Heart right ventricle (tissue), 16 donors: ENCODE measurements around the gene TSPAN5. TPM values are rescaled to one million over a fixed set of nuclear protein-coding genes. Genes with fewer than 3 reads are reported as not detected.

Experiments used
- ATAC-seq, 8 donors: fragments of 200-7000 bp; cut with Tn5 transposase; one replicate each; pipeline ENCODE4 v1.9.1; 2020; ENCODE audit warnings: mild to moderate bottlenecking in 8 of 8, moderate library complexity in 8 of 8, moderate number of reproducible peaks in 1 of 8
- DNase-seq, 2 donors: peaks; one replicate each; pipeline ENCODE4 v3.0.0-alpha.2; 2020
- H3K27ac ChIP-seq, 10 donors: fragments of 200-600 bp; sonication (generic) in 2 of 10; one replicate each; pipeline versions ENCODE4 v1.5.0 to v1.8.0; 2020 to 2022; ENCODE audit warnings: mild to moderate bottlenecking in 3 of 10
- H3K27me3 ChIP-seq, 7 donors: fragments of 200-600 bp; one replicate each; pipeline ENCODE4 v1.8.0; 2021 to 2022; ENCODE audit warnings: mild to moderate bottlenecking in 2 of 7
- H3K36me3 ChIP-seq, 9 donors: fragments of 200-600 bp; sonication (generic) in 1 of 9; one replicate each; pipeline versions ENCODE4 v1.5.0 to v1.8.0; 2020 to 2022; ENCODE audit warnings: mild to moderate bottlenecking in 2 of 9
- H3K4me1 ChIP-seq, 9 donors: fragments of 200-600 bp; sonication (generic) in 1 of 9; one replicate each; pipeline versions ENCODE4 v1.5.0 to v1.8.0; 2020 to 2022; ENCODE audit warnings: mild to moderate bottlenecking in 4 of 9
- H3K4me3 ChIP-seq, 10 donors: fragments of 200-600 bp; sonication (generic) in 2 of 10; one replicate each; pipeline versions ENCODE4 v1.5.0 to v1.8.0; 2020 to 2022; ENCODE audit warnings: mild to moderate bottlenecking in 7 of 10, moderate library complexity in 2 of 10
- H3K9me3 ChIP-seq, 11 donors: fragments of 200-600 bp in 10 of 11; sonication (generic) in 2 of 11; one replicate each; pipeline versions ENCODE4 v1.5.0 to v1.8.0; 2013 to 2022; ENCODE audit warnings: mild to moderate bottlenecking in 2 of 11, control low read depth in 1 of 11, moderate library complexity in 1 of 11
- WGBS, 2 donors: extraction: QIAGEN DNeasy Blood & Tissue Kit; methylation state at CpG; one replicate each; pipeline ENCODE4 v1.1.7; 2013; ENCODE audit warnings: inconsistent platforms in 1 of 2; 5-methylcytosine and 5-hydroxymethylcytosine counted together
- intact Hi-C, 10 donors: fragments of 100-400 bp; cut with DNase I; formaldehyde crosslinking; loops; one replicate each; pipeline versions ENCODE4 v1.11.1 to v1.14.2; 2022
- polyA plus RNA-seq, 2 donors: library from polyadenylated mRNA; stranded (reverse); fragments of 200-250 nt; gene quantifications; one replicate each; pipeline ENCODE4 v1.2.3, GENCODE V29; 2013
- total RNA-seq, 10 donors: library from RNA; stranded (reverse); fragmentation: NEBNext Ultra II Directional in 3 of 10; extraction: Animal tissue kit (Norgen Biotek cat#: 25700) in 3 of 10; gene quantifications; one replicate each; pipeline versions ENCODE4 v1.2.1 to v1.2.4, GENCODE V29; 2021 to 2023
- TF ChIP-seq, protein P1 (sequence below), 9 donors: fragments of 200-600 bp; sonication (generic) in 2 of 9; IDR thresholded peaks; one replicate each; pipeline versions ENCODE4 v1.5.0 to v1.8.0; 2021 to 2022; ENCODE audit warnings: antibody characterized with exemption in 9 of 9, mild to moderate bottlenecking in 5 of 9, moderate library complexity in 1 of 9
- donor health status: Arrhythmogenic right ventricular cardiomyopathy.
- donor health status: ischemic (EF 13 %, LVEDD 7.1; RV severe dilation, severe dysfunction).
- donor health status: healthy with polysubstance abuse.
- donor health status: DM: no; HTN: yes; CAD: no.
- donor health status: DM: no; HTN: no; CAD: no.
- donor health status: ischemic (EF 25% LVEDD 6.9; RV normal size, moderate dysfunction).
- donor health status: ischemic (EF 25% LVEDD 5.7; RV mildly dilated, moderate dysfunction).
- donor health status: healthy.
- donor health status: DM: yes; HTN: yes; CAD: no.
- donor health status: Ischemic cardiomyopathy.
- donor health status: ischemic (EF 35%, LVEDD 5.7; RV mildly dilated, moderate dysfunction).
- donor health status: nonischemic (EF 11% LVEDD 7.7; RV severe dilation, severe dysfunction).
- donor health status: DM: yes; HTN: yes; CAD: no.
- donor health status: PGD.
- donor health status: ischemic (EF 29% LVEDD 5.4; RV normal size, mild dysfunction).
- donor health status: nonischemic (EF 23%, LVEDD 6.1; RV moderate dilation, normal function).

TSPAN5 gene
- total and polyA plus RNA-seq, 12 donors: 0.85 to 6.7 (median 3.8) TPM

DNA sequence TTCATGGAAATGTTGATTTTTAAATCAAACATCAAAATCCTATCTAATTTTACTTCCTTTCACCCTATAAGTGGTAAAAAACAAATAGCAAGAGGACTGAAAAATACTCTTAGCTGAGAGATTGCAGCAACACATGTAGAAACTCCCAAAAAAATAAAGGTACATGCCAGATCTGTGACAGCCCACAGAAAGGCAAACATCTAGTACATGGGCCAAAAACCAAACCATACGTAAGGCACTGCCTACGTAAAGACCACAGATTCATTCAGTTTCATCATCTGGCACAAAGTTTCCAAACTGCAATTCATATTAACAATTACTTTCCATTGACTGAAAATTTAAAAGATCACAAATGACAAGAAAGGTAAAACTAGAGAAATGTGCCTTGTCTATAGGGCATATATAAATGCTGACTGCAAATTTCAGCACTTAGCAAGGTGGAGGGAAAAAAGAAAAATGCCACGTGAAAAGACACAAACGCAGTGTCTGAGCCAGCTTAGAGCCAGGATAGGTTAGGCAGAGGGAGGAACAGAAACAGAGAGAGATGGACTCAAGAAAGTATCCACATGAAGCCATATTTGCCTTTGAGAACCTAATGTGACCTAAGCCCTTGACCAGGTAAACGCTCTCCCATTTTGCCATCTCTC, 88.1 kb downstream of the TSPAN5 start:
- ATAC-seq (no peak), DNase-seq (no peak)
- Histone ChIP-seq H3K9me3 (no peaks in the 10 kb centered on the region), H3K4me3 (no peak overlapping the region), H3K4me1 (peaks cover 0 to 30% (median 17%) of the 10 kb centered on the region in 9 donors), H3K27me3 (no peaks in the 10 kb centered on the region), H3K36me3 (no peaks in the 10 kb centered on the region), H3K27ac (no peak overlapping the region)
- intact Hi-C loops: no loop called here
- TF ChIP-seq, protein P1, sequence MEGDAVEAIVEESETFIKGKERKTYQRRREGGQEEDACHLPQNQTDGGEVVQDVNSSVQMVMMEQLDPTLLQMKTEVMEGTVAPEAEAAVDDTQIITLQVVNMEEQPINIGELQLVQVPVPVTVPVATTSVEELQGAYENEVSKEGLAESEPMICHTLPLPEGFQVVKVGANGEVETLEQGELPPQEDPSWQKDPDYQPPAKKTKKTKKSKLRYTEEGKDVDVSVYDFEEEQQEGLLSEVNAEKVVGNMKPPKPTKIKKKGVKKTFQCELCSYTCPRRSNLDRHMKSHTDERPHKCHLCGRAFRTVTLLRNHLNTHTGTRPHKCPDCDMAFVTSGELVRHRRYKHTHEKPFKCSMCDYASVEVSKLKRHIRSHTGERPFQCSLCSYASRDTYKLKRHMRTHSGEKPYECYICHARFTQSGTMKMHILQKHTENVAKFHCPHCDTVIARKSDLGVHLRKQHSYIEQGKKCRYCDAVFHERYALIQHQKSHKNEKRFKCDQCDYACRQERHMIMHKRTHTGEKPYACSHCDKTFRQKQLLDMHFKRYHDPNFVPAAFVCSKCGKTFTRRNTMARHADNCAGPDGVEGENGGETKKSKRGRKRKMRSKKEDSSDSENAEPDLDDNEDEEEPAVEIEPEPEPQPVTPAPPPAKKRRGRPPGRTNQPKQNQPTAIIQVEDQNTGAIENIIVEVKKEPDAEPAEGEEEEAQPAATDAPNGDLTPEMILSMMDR (IDR thresholded peaks at IDR 0.05): no peak
- 95 to 98% methylated on average over 5 of the region's 5 CpGs for WGBS, 2 donors

GRCh38 chr4:98568941-98569663, 89.3 kb downstream of the TSPAN5 start:
- H3K27ac ChIP-seq: peak overlapping the region in 4 of 10 donors; percentile 10 to 42 (median 24)
- H3K9me3 ChIP-seq: no peaks in the 10 kb centered on the region
- ATAC-seq (peak; percentile 21 to 70 (median 52)), DNase-seq (no peak)
- H3K4me3 ChIP-seq: no peak overlapping the region
- peaks cover 0 to 35% (median 17%) of the 10 kb centered on the region in 9 donors for H3K4me1 ChIP-seq
- 26 to 35% methylated on average over 7 of the region's 7 CpGs for WGBS, 2 donors
- no peaks in the 10 kb centered on the region for H3K36me3 ChIP-seq
- intact Hi-C loops: no loop called here
- TF ChIP-seq, protein P1 (IDR thresholded peaks at IDR 0.05): no peak
- H3K27me3 ChIP-seq: no peaks in the 10 kb centered on the region

DNA sequence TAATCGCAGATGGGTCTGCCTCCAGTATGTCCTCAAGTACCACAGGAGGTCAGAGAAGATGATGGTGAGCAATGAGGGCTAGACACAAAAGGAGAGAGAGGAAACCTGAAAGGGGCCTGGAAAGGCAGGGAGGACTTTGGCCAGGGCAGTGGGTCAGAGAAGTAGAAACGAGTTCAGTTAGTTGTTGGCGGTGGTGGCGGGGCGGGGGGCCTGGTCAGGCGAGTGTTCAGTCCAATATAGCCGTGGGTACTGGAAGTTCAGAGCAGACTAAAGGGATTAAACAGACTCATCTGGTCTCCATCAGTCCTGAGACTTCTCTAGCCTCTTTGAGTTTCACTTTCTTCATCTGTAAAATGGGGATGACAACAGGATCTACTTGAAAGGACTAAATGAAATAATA, 90.8 kb downstream of the TSPAN5 start:
- intact Hi-C loops: no loop called here
- Histone ChIP-seq H3K4me3 (no peak overlapping the region), H3K4me1 (peaks cover 0 to 35% (median 17%) of the 10 kb centered on the region in 9 donors), H3K27ac (no peak overlapping the region), H3K9me3 (no peaks in the 10 kb centered on the region), H3K27me3 (no peaks in the 10 kb centered on the region), H3K36me3 (no peaks in the 10 kb centered on the region)
- TF ChIP-seq, protein P1 (IDR thresholded peaks at IDR 0.05): no peak
- DNase-seq (no peak), ATAC-seq (no peak)
- WGBS, 2 donors: 93 to 94% methylated on average over 7 of the region's 7 CpGs

DNA sequence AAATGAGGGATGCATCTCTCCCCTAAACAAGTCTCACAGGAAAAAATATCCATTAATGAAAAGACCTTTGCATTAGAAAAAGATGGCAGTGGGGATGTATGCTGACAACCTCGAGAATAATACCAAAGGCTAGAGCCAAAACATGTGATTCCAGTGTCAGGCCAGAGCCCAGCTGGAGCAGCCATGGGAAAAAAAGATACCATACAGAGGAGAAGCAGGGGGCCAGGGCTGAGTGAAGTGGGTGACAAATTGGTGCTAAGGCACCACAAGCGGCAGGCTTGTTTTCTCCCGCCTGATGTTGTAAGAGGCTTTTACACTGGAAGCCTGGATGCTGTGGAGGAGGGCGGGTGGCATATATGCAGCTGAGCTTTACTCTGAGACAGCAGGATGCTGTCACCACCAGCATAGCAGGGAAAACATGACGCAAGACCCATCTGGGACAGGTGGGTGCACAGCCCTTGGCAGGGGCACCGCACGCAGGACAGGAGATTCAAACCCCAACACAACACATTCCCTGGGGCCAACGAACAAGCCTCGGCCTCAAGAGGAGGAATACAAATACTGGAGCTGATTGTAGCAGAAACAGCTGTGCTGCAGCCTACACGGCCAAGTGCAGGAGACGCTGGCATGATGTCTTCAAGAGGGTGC, 91.9 kb downstream of the TSPAN5 start:
- H3K27me3 ChIP-seq: no peaks in the 10 kb centered on the region
- peaks cover 0 to 35% (median 17%) of the 10 kb centered on the region in 9 donors for H3K4me1 ChIP-seq
- intact Hi-C loops: no loop called here
- ATAC-seq (peak in 5 of 8 donors; percentile 21 to 38 (median 24)), DNase-seq (no peak)
- peak overlapping the region in 4 of 10 donors; percentile 5 to 31 (median 18) for H3K27ac ChIP-seq
- H3K36me3 ChIP-seq: no peaks in the 10 kb centered on the region
- WGBS, 2 donors: 62 to 64% methylated on average over 11 of the region's 11 CpGs
- TF ChIP-seq, protein P1 (IDR thresholded peaks at IDR 0.05): no peak
- no peaks in the 10 kb centered on the region for H3K9me3 ChIP-seq
- no peak overlapping the region for H3K4me3 ChIP-seq
